Neutrophil (primary cell): Measurements from ENCODE around the gene MYH16.
"Not testable (repeated sequence)": the region's sequence is repeated elsewhere in the genome, so short reads cannot be mapped to it uniquely, and the experiment has no call there.

Experiments
- H3K27ac ChIP-seq: fragments of 200-600 bp; sonication (generic); 2 replicates; pipeline ENCODE4 v1.5.1; 2016; ENCODE audit warnings: mild to moderate bottlenecking, moderate library complexity
- H3K27me3 ChIP-seq: fragments of 200-600 bp; sonication (generic); 2 replicates; pipeline ENCODE4 v1.6.0; 2016; ENCODE audit warnings: mild to moderate bottlenecking
- H3K36me3 ChIP-seq: fragments of 200-600 bp; sonication (generic); 2 replicates; pipeline ENCODE4 v1.5.1; 2017
- H3K4me1 ChIP-seq, 2 experiments: fragments of 200-600 bp in 1 of 2; sonication (generic) in 1 of 2; 1 replicate in 1 of 2; 2 replicates in 1 of 2; pipeline versions ENCODE4 v1.5.1 to v1.6.1; 2013 to 2016; ENCODE audit warnings: low read depth in 1 of 2, low read length in 1 of 2, mild to moderate bottlenecking in 1 of 2, moderate library complexity in 1 of 2; ENCODE audit not compliant: control insufficient read depth in 1 of 2, insufficient read depth in 1 of 2
- H3K4me3 ChIP-seq, 2 experiments: fragments of 200-600 bp in 1 of 2; sonication (generic) in 1 of 2; 1 replicate in 1 of 2; 2 replicates in 1 of 2; pipeline ENCODE4 v1.5.1; 2013 to 2016; ENCODE audit warnings: low read depth in 1 of 2, low read length in 1 of 2, mild to moderate bottlenecking in 1 of 2, moderate library complexity in 1 of 2
- H3K9me3 ChIP-seq: fragments of 200-600 bp; sonication (generic); 2 replicates; pipeline ENCODE4 v1.5.1; 2016
- CTCF ChIP-seq: fragments of 200-600 bp; sonication (generic); IDR thresholded peaks from 2 replicates; pipeline ENCODE4 v1.5.1; 2016; ENCODE audit warnings: antibody characterized with exemption

Gene MYH16

GRCh38 chr7:99289185-99289584 is 16.5 kb downstream of the MYH16 start:
- Histone ChIP-seq H3K4me1 (no peaks in the 10 kb centered on the region), H3K9me3 (no peaks in the 10 kb centered on the region)

GRCh38 chr7:99290148-99290547 is 17.5 kb downstream of the MYH16 start:
- not testable (repeated sequence) for H3K27ac ChIP-seq, H3K4me1 ChIP-seq, H3K27me3 ChIP-seq, H3K9me3 ChIP-seq, H3K4me3 ChIP-seq, H3K36me3 ChIP-seq

More at GRCh38 chr7:99289185-99289584, 16.5 kb downstream of the MYH16 start:
- TF ChIP-seq CTCF, result no peak
- Histone ChIP-seq H3K36me3 (no peaks in the 10 kb centered on the region), H3K4me3 (no peak overlapping the region), H3K27me3 (no peaks in the 10 kb centered on the region), H3K27ac (no peak overlapping the region)

GRCh38 chr7:99290980-99291607 is 18.5 kb downstream of the MYH16 start:
- Histone ChIP-seq H3K36me3 (no peaks in the 10 kb centered on the region), H3K4me3 (no peak overlapping the region), H3K4me1 (no peaks in the 10 kb centered on the region), H3K27me3 (no peaks in the 10 kb centered on the region), H3K9me3 (no peaks in the 10 kb centered on the region), H3K27ac (no peak overlapping the region)
- no peak for TF ChIP-seq CTCF

GRCh38 chr7:99292127-99292526 is 19.5 kb downstream of the MYH16 start:
- no peaks in the 10 kb centered on the region for H3K9me3 ChIP-seq
- no peaks in the 10 kb centered on the region for H3K36me3 ChIP-seq
- H3K4me1 ChIP-seq, result no peaks in the 10 kb centered on the region
- no peak overlapping the region for H3K4me3 ChIP-seq
- H3K27ac ChIP-seq, result no peak overlapping the region
- TF ChIP-seq CTCF, result no peak
- no peaks in the 10 kb centered on the region for H3K27me3 ChIP-seq

GRCh38 chr7:99293167-99293566 is 20.5 kb downstream of the MYH16 start:
- TF ChIP-seq CTCF, result no peak

GRCh38 chr7:99293650-99294049 is 21.0 kb downstream of the MYH16 start:
- Histone ChIP-seq H3K27me3 (no peaks in the 10 kb centered on the region), H3K36me3 (no peaks in the 10 kb centered on the region), H3K9me3 (no peaks in the 10 kb centered on the region), H3K27ac (no peak overlapping the region), H3K4me3 (no peak overlapping the region), H3K4me1 (no peaks in the 10 kb centered on the region)
- TF ChIP-seq CTCF, result no peak

More at GRCh38 chr7:99293167-99293566, 20.5 kb downstream of the MYH16 start:
- Histone ChIP-seq H3K9me3 (no peaks in the 10 kb centered on the region), H3K4me3 (no peak overlapping the region), H3K27me3 (no peaks in the 10 kb centered on the region), H3K36me3 (no peaks in the 10 kb centered on the region), H3K4me1 (no peaks in the 10 kb centered on the region), H3K27ac (no peak overlapping the region)
